NT2/D1 (cell line): ENCODE results near the gene VTN.

Experiments used
- SUZ12 ChIP-seq: IDR thresholded peaks from 2 replicates; pipeline ENCODE4 v1.6.1; 2011; ENCODE audit not compliant: insufficient read length, insufficient read depth; ENCODE audit errors: extremely low read depth
- YY1 ChIP-seq: IDR thresholded peaks from 2 replicates; pipeline ENCODE4 v1.6.1; 2011; ENCODE audit not compliant: insufficient read length, insufficient read depth
- ZNF274 ChIP-seq: IDR thresholded peaks from 2 replicates; pipeline ENCODE4 v1.6.1; 2011; ENCODE audit warnings: mild to moderate bottlenecking, low read depth, low read length

DNA sequence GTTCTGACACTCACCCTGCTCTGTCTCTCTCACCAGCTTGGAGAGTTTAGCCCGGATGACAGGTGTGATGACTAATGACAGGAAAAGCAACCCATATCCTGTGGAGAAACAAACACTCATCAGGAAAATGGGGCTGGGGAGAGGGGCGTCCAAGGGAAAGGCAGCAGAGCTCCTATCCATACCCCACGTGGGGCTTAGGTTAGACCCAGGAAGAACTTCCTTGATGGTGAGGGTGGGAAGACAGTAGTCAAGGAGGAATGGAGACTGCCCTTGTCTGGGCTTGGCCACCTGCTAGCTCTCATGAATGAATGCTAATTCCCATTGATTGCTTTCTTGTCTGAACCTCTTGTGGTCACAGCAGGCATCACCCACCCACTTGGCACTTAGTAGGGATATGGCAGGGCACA is 32.1 kb upstream of the VTN start:
- TF ChIP-seq SUZ12: no peak
- no peak for TF ChIP-seq YY1
- no peak for TF ChIP-seq ZNF274
